MCF 10A (cell line): ENCODE data around the gene ALS2CL. TPM values are rescaled to one million over a fixed set of nuclear protein-coding genes. Genes with fewer than 3 reads are reported as not detected.
A peak's percentile ranks its signal among the peaks of the same experiment; 100 is the strongest.

ENCODE experiments used
- BruUV-seq: library from RNA; stranded (reverse); fragments of 400-500 nt; replicated peaks from 2 replicates; lab custom pipeline; 2021; lab: Mats Ljungman, UMichigan
- CTCF ChIA-PET: fragments of 300-600 bp; sonication (Branson Sonifier 250); formaldehyde crosslinking; extraction: SDS; loops from one replicate; lab custom pipeline; 2021; ENCODE audit warnings: antibody characterized with exemption, inconsistent platforms; lab: Yijun Ruan, JAX
- POLR2A ChIA-PET: fragments of 300-600, 350-650 bp; sonication (Branson Sonifier 250); formaldehyde crosslinking; extraction: SDS; loops from one replicate; lab custom pipeline; 2020; ENCODE audit warnings: antibody characterized with exemption, inconsistent platforms; lab: Yijun Ruan, JAX
- DNase-seq: peaks from one replicate; pipeline ENCODE4 v3.0.0-alpha.2; 2018; ENCODE audit not compliant: unreplicated experiment
- H3K27ac Mint-ChIP-seq: one replicate; pipeline ENCODE4 v1.8.0; 2022; ENCODE audit warnings: mild to moderate bottlenecking, low read depth, mixed read lengths; ENCODE audit not compliant: unreplicated experiment
- H3K27me3 Mint-ChIP-seq: one replicate; pipeline ENCODE4 v1.8.0; 2022; ENCODE audit warnings: mixed read lengths; ENCODE audit not compliant: insufficient read depth, unreplicated experiment
- H3K36me3 Mint-ChIP-seq: one replicate; pipeline ENCODE4 v1.8.0; 2022; ENCODE audit warnings: mild to moderate bottlenecking, moderate library complexity, mixed read lengths; ENCODE audit not compliant: insufficient read depth, unreplicated experiment
- H3K4me1 Mint-ChIP-seq: one replicate; pipeline ENCODE4 v1.8.0; 2022; ENCODE audit warnings: mixed read lengths; ENCODE audit not compliant: insufficient read depth, unreplicated experiment
- H3K4me3 Mint-ChIP-seq: one replicate; pipeline ENCODE4 v1.8.0; 2022; ENCODE audit warnings: mild to moderate bottlenecking, moderate library complexity, mixed read lengths; ENCODE audit not compliant: unreplicated experiment
- H3K9me3 Mint-ChIP-seq: one replicate; pipeline ENCODE4 v1.8.0; 2022; ENCODE audit warnings: mixed read lengths; ENCODE audit not compliant: unreplicated experiment
- CTCF ChIP-seq: fragments of 200-600 bp; IDR thresholded peaks from one replicate; pipeline ENCODE4 v1.8.0; 2022; ENCODE audit warnings: antibody characterized with exemption, mild to moderate bottlenecking; ENCODE audit not compliant: unreplicated experiment
- intact Hi-C: fragments of 100-400 bp; cut with micrococcal nuclease; formaldehyde crosslinking; loops from 2 replicates; pipeline ENCODE4 v1.14.1; 2022
- total RNA-seq: library from RNA; stranded (reverse); gene quantifications from 2 replicates; pipeline ENCODE4 v1.2.3, GENCODE V29; 2022

ALS2CL gene
- total RNA-seq, 1 experiment from 2014 or later: 95.5 TPM

- intact Hi-C loops: no loop called here
- POLR2A ChIA-PET: interaction anchor here (0.7 to 1.8 kb wide), 3 partner anchors 10 to 16 kb away, joined by 3 to 8 read pairs (median 6); no protein-coding TSS in a partner anchor
- DNase-seq: no peak
Observed at GRCh38 chr3:46681387-46681786, 12.1 kb downstream of the ALS2CL start.

GRCh38 chr3:46680298-46680826 is 13.1 kb downstream of the ALS2CL start:
- H3K36me3 Mint-ChIP-seq: peaks cover 49% of the 10 kb centered on the region
- DNase-seq: no peak
- no peaks in the 10 kb centered on the region for H3K4me1 Mint-ChIP-seq
- ChIA-PET POLR2A (interaction anchor here (0.7 to 3.5 kb wide), 5 partner anchors 10 to 65 kb away, joined by 3 to 13 read pairs (median 6); partner anchors contain the start of gene ALS2CL), CTCF (interaction anchor here (0.9 kb wide), 1 partner anchor 191 kb away, joined by 3 read pairs; no protein-coding TSS in a partner anchor)
- no TSS peak for BruUV-seq
- no peak overlapping the region for H3K27ac Mint-ChIP-seq
- H3K27me3 Mint-ChIP-seq: no peaks in the 10 kb centered on the region
- H3K9me3 Mint-ChIP-seq: no peaks in the 10 kb centered on the region
- no peak for TF ChIP-seq CTCF
- no peak overlapping the region for H3K4me3 Mint-ChIP-seq
- intact Hi-C loops: no loop called here

More at GRCh38 chr3:46681387-46681786, 12.1 kb downstream of the ALS2CL start:
- no peaks in the 10 kb centered on the region for H3K27me3 Mint-ChIP-seq
- peaks cover 47% of the 10 kb centered on the region for H3K36me3 Mint-ChIP-seq
- no peak overlapping the region for H3K4me3 Mint-ChIP-seq
- no peaks in the 10 kb centered on the region for H3K4me1 Mint-ChIP-seq
- TF ChIP-seq CTCF: no peak
- CTCF ChIA-PET: no interaction called here
- BruUV-seq: no TSS peak
- H3K9me3 Mint-ChIP-seq: no peaks in the 10 kb centered on the region
- H3K27ac Mint-ChIP-seq: no peak overlapping the region

GRCh38 chr3:46679681-46680080 is 13.8 kb downstream of the ALS2CL start:
- H3K27ac Mint-ChIP-seq: peak overlapping the region; percentile 7
- CTCF ChIA-PET: interaction anchor here (0.9 kb wide), 1 partner anchor 191 kb away, joined by 3 read pairs; no protein-coding TSS in a partner anchor
- no peak for TF ChIP-seq CTCF
- intact Hi-C loops: no loop called here
- TSS peak; percentile 19 for BruUV-seq
- H3K4me1 Mint-ChIP-seq: no peaks in the 10 kb centered on the region
- peaks cover 49% of the 10 kb centered on the region for H3K36me3 Mint-ChIP-seq
- POLR2A ChIA-PET: interaction anchor here (0.7 to 3.5 kb wide), 6 partner anchors 9 to 64 kb away, joined by 3 to 13 read pairs (median 6); partner anchors contain the start of gene ALS2CL
- no peaks in the 10 kb centered on the region for H3K27me3 Mint-ChIP-seq
- H3K9me3 Mint-ChIP-seq: no peaks in the 10 kb centered on the region
- DNase-seq: no peak
- no peak overlapping the region for H3K4me3 Mint-ChIP-seq

- Mint-ChIP-seq H3K9me3 (no peaks in the 10 kb centered on the region), H3K27me3 (no peaks in the 10 kb centered on the region), H3K4me1 (no peaks in the 10 kb centered on the region), H3K36me3 (peaks cover 48% of the 10 kb centered on the region), H3K4me3 (no peak overlapping the region), H3K27ac (no peak overlapping the region)
- intact Hi-C loops: no loop called here
- CTCF ChIA-PET: no interaction called here
- no peak for TF ChIP-seq CTCF
- DNase-seq: no peak
- POLR2A ChIA-PET: interaction anchor here (1.7 to 3.5 kb wide), 3 partner anchors 8 to 13 kb away, joined by 6 to 13 read pairs (median 8); no protein-coding TSS in a partner anchor
- no TSS peak for BruUV-seq
Observed at GRCh38 chr3:46678280-46678679, 15.2 kb downstream of the ALS2CL start.
